Activated naive CD4-positive, alpha-beta T cell treated with anti-CD3 and anti-CD28 coated beads, Interleukin-2, amount 50 U/mL, for 24 hours (primary cell): Measurements from ENCODE around the gene EIF2B5.
"Not testable (repeated sequence)": the region's sequence is repeated elsewhere in the genome, so short reads cannot be mapped to it uniquely, and the experiment has no call there.

Experiments used
- H3K27ac Mint-ChIP-seq: one replicate; pipeline ENCODE4 v1.8.0; 2021; ENCODE audit warnings: mild to moderate bottlenecking, mixed read lengths
- H3K27me3 Mint-ChIP-seq: one replicate; pipeline ENCODE4 v1.8.0; 2021; ENCODE audit warnings: mixed read lengths
- H3K36me3 Mint-ChIP-seq: one replicate; pipeline ENCODE4 v1.8.0; 2021; ENCODE audit warnings: mixed read lengths
- H3K4me1 Mint-ChIP-seq: one replicate; pipeline ENCODE4 v1.8.0; 2021; ENCODE audit warnings: mixed read lengths
- H3K4me3 Mint-ChIP-seq: one replicate; pipeline ENCODE4 v1.8.0; 2021; ENCODE audit warnings: mild to moderate bottlenecking, mixed read lengths
- H3K9me3 Mint-ChIP-seq: one replicate; pipeline ENCODE4 v1.8.0; 2021; ENCODE audit warnings: mixed read lengths

The EIF2B5 gene

GRCh38 chr3:184162571-184163070 lies 27.5 kb downstream of the EIF2B5 start:
- not testable (repeated sequence) for H3K36me3 Mint-ChIP-seq, H3K27me3 Mint-ChIP-seq, H3K9me3 Mint-ChIP-seq, H3K27ac Mint-ChIP-seq, H3K4me3 Mint-ChIP-seq
- H3K4me1 Mint-ChIP-seq = peaks cover 20% of the 10 kb centered on the region

- H3K27me3 Mint-ChIP-seq = no peaks in the 10 kb centered on the region
- H3K4me3 Mint-ChIP-seq = no peak overlapping the region
- H3K36me3 Mint-ChIP-seq = no peaks in the 10 kb centered on the region
- peaks cover 11% of the 10 kb centered on the region for H3K4me1 Mint-ChIP-seq
- H3K27ac Mint-ChIP-seq = no peak overlapping the region
- no peaks in the 10 kb centered on the region for H3K9me3 Mint-ChIP-seq
These were observed 29.6 kb downstream of the EIF2B5 start for GRCh38 chr3:184164648-184165330.

DNA sequence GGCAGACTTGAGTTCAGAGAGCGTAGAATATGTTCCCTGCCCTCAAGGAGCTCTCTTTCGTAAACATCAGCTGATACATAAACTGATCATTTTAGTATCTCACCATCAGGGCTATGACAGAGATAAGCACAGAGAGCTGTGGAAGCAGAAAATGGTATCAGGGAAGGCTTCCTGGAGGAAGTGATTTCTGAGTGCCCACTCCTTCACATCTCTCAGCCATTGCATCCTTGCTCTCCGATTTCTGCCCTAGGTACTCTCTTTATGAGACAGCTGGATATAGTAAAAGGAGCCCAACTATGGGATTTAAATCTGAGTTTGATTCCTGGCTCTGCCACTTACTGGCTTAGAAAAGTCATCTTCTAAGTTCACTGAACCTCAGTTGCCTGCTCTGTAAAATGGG lies 30.4 kb downstream of the EIF2B5 start:
- no peak overlapping the region for H3K27ac Mint-ChIP-seq
- no peaks in the 10 kb centered on the region for H3K36me3 Mint-ChIP-seq
- H3K4me1 Mint-ChIP-seq = peaks cover 6% of the 10 kb centered on the region
- H3K27me3 Mint-ChIP-seq = no peaks in the 10 kb centered on the region
- H3K4me3 Mint-ChIP-seq = no peak overlapping the region
- H3K9me3 Mint-ChIP-seq = no peaks in the 10 kb centered on the region

DNA sequence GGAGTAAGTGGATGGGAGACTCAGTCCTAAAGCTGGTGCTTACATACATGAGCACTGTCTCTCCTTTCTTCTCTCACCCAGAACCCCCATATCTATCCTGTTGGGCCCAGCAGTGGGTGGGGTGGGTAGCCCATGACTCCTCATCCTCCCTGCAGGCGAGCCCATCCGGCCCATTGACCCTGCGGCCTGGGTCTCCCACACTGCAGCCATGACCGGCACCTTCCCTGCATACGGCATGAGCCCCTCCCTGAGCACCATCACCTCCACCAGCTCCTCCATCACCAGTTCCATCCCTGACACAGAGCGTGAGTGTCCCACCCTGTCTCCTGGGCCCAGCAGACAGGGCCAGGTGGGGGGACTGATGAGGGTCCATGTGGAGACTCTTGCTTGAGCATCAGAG lies 31.5 kb downstream of the EIF2B5 start:
- no peak overlapping the region for H3K27ac Mint-ChIP-seq
- no peak overlapping the region for H3K4me3 Mint-ChIP-seq
- peaks cover under 1% of the 10 kb centered on the region for H3K4me1 Mint-ChIP-seq
- no peaks in the 10 kb centered on the region for H3K9me3 Mint-ChIP-seq
- H3K27me3 Mint-ChIP-seq = no peaks in the 10 kb centered on the region
- H3K36me3 Mint-ChIP-seq = no peaks in the 10 kb centered on the region

DNA sequence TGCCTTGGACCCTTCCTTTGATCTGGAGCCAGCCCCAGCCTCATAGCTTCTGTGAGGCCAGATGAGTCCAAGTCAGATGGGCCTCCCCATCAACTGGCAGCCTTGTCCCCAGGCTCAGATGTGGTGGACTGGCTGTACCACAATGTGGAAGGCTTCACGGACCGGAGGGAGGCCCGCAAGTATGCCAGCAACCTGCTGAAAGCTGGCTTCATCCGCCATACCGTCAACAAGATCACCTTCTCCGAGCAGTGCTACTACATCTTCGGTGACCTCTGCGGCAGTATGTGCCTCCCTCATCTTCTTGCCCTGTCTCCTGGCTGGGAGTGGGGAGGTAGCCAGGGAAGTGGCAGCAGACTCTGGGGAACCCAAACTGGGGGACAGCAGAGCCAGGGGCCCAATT lies 32.6 kb downstream of the EIF2B5 start:
- H3K4me3 Mint-ChIP-seq = no peak overlapping the region
- no peaks in the 10 kb centered on the region for H3K36me3 Mint-ChIP-seq
- H3K27me3 Mint-ChIP-seq = no peaks in the 10 kb centered on the region
- no peak overlapping the region for H3K27ac Mint-ChIP-seq
- H3K4me1 Mint-ChIP-seq = no peaks in the 10 kb centered on the region
- no peaks in the 10 kb centered on the region for H3K9me3 Mint-ChIP-seq

- Mint-ChIP-seq H3K4me3 (no peak overlapping the region), H3K27ac (no peak overlapping the region), H3K36me3 (no peaks in the 10 kb centered on the region), H3K4me1 (no peaks in the 10 kb centered on the region), H3K9me3 (no peaks in the 10 kb centered on the region), H3K27me3 (no peaks in the 10 kb centered on the region)
These were observed 33.4 kb downstream of the EIF2B5 start for GRCh38 chr3:184168363-184169120.

GRCh38 chr3:184169896-184170875 lies 35.0 kb downstream of the EIF2B5 start:
- Mint-ChIP-seq H3K9me3 (no peaks in the 10 kb centered on the region), H3K27ac (no peak overlapping the region), H3K27me3 (no peaks in the 10 kb centered on the region), H3K36me3 (no peaks in the 10 kb centered on the region), H3K4me3 (no peak overlapping the region), H3K4me1 (peaks cover under 1% of the 10 kb centered on the region)

DNA sequence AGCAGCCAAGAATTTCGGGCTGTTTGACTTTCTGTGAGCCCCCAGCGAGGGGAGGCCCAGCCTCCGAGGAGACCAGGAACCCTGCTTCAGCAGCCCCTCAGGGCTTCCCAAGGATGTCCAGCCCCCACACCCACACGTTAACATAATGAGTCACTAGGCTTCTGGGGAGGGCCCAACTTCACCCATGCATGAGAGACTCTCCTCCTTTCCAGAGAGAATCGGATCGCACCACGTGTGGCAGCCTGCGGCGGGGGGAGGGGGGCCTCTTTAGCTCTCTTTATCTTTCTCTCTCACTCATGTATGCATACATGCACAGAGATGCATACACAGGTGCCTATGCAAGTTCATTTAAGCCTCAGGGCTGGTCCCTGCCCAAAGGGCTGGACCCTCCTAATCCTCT lies 36.4 kb downstream of the EIF2B5 start:
- no peak overlapping the region for H3K4me3 Mint-ChIP-seq
- peaks cover 13% of the 10 kb centered on the region for H3K4me1 Mint-ChIP-seq
- H3K36me3 Mint-ChIP-seq = peaks cover 2% of the 10 kb centered on the region
- H3K27me3 Mint-ChIP-seq = no peaks in the 10 kb centered on the region
- H3K9me3 Mint-ChIP-seq = no peaks in the 10 kb centered on the region
- H3K27ac Mint-ChIP-seq = no peak overlapping the region

GRCh38 chr3:184172681-184173373 lies 37.7 kb downstream of the EIF2B5 start:
- H3K27me3 Mint-ChIP-seq = no peaks in the 10 kb centered on the region
- H3K9me3 Mint-ChIP-seq = no peaks in the 10 kb centered on the region
- no peak overlapping the region for H3K4me3 Mint-ChIP-seq
- H3K4me1 Mint-ChIP-seq = peaks cover 21% of the 10 kb centered on the region
- peaks cover 2% of the 10 kb centered on the region for H3K36me3 Mint-ChIP-seq
- H3K27ac Mint-ChIP-seq = peak overlapping the region; percentile 6

DNA sequence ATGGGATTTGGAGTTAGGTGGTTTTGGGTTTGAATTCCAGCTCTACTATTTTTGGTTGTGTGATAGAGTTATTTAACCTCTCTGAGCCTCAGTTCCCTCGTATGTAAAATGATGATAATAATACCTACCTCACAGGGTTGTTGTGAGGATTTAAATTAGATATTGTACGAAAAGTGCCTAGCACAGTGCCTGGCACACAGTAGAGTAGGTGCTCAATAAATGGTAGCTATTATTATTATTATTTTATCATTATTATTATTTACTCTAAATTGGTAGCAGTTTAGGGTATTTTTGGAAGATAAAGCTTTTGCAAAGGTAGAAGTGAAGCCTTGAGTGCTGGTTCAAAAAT lies 38.2 kb downstream of the EIF2B5 start:
- Mint-ChIP-seq H3K4me3 (no peak overlapping the region), H3K4me1 (peaks cover 26% of the 10 kb centered on the region), H3K36me3 (peaks cover 5% of the 10 kb centered on the region), H3K27ac (peak overlapping the region; percentile 6), H3K27me3 (no peaks in the 10 kb centered on the region), H3K9me3 (no peaks in the 10 kb centered on the region)

DNA sequence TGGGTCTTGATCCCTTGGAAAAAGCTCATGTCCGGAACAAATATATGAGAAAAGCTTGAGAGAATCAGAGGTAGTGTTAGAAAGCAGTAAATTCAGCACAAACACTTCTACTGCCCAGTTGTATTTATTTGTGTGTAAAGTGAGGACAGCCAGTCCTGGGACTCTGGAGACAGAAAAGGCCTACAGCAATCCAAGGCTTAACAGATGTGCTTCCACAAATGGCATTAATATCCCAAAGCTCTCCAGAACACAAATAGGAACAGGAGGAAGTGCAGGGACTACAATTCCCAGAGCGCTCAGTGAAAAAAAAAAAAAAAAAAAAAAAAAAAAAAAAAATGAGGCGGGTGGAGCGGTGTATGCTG lies 39.1 kb downstream of the EIF2B5 start:
- H3K9me3 Mint-ChIP-seq = no peaks in the 10 kb centered on the region
- H3K36me3 Mint-ChIP-seq = peaks cover 5% of the 10 kb centered on the region
- peak overlapping the region; percentile 99 for H3K4me3 Mint-ChIP-seq
- peaks cover 26% of the 10 kb centered on the region for H3K4me1 Mint-ChIP-seq
- peak overlapping the region; percentile 92 for H3K27ac Mint-ChIP-seq
- no peaks in the 10 kb centered on the region for H3K27me3 Mint-ChIP-seq

DNA sequence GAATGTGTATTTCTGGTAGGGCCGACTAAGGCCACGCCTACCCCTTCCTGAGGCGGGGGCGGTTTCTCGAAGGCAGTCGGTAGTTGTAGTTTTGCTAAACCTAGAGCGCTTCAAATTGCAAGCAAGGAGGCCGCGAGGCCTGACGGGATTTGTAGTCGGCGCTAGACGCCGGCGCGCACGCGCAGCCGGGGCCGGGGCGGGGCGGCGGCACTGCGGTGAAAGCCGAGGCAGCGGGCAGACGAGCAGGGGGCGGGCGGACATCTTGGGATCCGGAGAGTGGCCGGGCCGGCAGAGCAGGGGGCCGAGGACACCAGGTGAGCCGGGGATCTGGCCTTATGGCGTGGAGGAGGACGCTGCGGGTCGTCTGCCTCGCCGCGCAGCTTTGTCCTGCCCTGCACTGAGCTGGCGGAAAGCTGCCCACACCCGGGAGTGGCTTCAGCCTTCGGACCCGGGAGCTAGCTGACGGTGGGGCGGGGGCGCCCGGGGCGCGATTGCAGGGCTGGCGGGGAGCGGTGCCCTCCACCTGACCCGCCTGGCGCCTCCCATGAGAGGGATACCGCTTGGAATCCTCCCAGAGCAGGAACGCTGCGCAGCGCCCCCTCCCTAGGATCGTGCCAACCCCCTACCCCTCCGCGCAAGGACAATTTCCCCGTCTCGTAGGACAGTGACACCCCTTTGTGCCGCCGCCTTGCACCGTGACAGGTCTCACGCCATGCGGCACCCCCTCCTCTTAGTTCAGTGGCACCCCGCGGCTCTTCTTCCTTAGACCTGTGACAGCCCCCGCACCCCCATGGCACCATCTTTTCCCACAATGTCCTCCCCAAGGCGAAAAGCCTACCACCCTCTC lies 39.7 kb downstream of the EIF2B5 start, which contains the start of gene AP2M1:
AP2M1 (plus strand) TSS at position 210 of the 847 bp plus-strand sequence. CDS start 2,139 bp downstream, outside the sequence.
- H3K4me1 Mint-ChIP-seq = peaks cover 26% of the 10 kb centered on the region
- H3K36me3 Mint-ChIP-seq = peaks cover 5% of the 10 kb centered on the region
- no peaks in the 10 kb centered on the region for H3K27me3 Mint-ChIP-seq
- H3K9me3 Mint-ChIP-seq = no peaks in the 10 kb centered on the region
- peak within 1 kb of the TSS; percentile 99 for H3K4me3 Mint-ChIP-seq
- H3K27ac Mint-ChIP-seq = peak within 1 kb of the TSS; percentile 92

DNA sequence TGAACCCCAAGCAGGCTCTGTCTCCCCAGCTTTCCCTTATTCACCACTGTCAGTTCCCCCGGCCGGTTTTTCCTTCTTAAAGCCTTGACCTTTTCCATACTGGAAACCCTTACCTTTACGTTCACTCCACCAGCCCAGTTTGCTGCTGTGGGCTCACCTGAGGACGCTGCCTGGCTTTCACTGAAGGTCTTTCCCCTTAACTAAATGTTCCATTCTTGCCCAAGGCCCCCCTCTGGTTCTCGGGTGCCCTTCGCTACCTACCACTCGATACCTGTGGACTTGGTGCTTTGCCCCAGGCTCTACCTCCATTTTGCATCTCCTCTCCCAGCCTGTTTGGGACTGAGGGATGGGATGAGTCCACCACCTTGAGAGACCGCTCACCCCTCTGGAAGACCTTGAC lies 40.3 kb downstream of the EIF2B5 start:
- Mint-ChIP-seq H3K27ac (peak overlapping the region; percentile 86), H3K4me1 (peaks cover 26% of the 10 kb centered on the region), H3K27me3 (no peaks in the 10 kb centered on the region), H3K36me3 (peaks cover 5% of the 10 kb centered on the region), H3K9me3 (no peaks in the 10 kb centered on the region), H3K4me3 (peak overlapping the region; percentile 99)

DNA sequence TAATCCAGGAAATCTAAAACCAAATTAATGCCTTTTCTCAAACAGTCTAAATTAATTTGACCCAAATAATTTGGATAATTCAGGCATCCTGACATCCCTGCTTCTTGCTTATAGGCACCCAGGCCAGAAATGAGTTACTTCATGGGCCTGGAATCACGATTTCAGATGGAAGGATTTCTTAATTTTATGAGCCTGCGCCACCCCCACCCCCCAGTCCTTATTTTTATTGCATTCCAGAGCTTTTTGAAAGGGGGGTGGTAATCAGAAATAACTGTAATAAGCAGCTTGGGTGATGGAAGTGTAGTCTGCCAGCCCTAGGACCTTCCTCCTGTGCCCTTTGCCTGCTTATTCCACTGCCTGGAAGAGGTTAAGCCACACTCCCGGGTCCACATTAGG lies 40.8 kb downstream of the EIF2B5 start:
- Mint-ChIP-seq H3K27ac (no peak overlapping the region), H3K27me3 (no peaks in the 10 kb centered on the region), H3K9me3 (no peaks in the 10 kb centered on the region), H3K4me3 (peak overlapping the region; percentile 99), H3K4me1 (peaks cover 26% of the 10 kb centered on the region), H3K36me3 (peaks cover 5% of the 10 kb centered on the region)
